GM18867 (cell line): ENCODE data around the gene RMI2.

ENCODE experiments used
- ATAC-seq: cut with Tn5 transposase; IDR thresholded peaks from one replicate; pipeline ENCODE4 v1.9.1; 2021; ENCODE audit warnings: mild to moderate bottlenecking, moderate library complexity; ENCODE audit not compliant: unreplicated experiment

Gene RMI2

GRCh38 chr16:11380836-11381235 lies 35.6 kb downstream of the RMI2 start:
- ATAC-seq: no peak

- ATAC-seq: no peak
These were observed 38.4 kb downstream of the RMI2 start for GRCh38 chr16:11383481-11384183.

GRCh38 chr16:11384184-11384955 lies 39.1 kb downstream of the RMI2 start:
- ATAC-seq: no peak

DNA sequence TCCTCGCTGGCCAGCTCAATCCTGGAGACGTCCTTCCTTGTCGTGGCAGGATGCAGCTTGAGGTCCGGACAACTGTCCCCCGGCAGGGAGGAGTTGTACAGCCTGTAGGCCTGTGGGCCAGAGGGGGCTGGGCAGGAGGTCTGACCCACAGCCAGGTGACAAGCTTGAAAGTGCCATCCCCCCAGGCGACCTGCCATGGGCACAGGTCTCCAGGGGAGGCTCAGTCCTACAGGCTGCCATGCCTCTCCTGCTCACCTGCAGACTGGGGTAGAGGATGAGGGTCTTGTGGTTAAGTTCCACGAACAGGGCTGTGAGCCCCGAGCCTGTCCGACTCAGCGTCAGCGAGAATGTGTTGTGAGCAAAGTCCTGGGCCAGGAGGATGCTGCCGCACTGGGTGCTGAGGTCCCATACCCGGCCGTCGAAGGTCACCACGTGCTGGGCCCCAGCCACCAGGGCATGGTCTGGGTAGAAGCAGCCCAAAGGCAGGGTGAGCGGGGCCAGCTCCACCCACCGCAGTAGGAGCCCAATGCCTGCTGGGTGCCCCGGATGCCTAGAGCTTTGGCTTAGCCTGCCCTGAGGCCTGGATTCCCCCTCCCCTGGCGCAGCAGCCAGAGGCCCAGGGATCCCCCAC lies 39.8 kb downstream of the RMI2 start:
- ATAC-seq: no peak

- no peak for ATAC-seq
These were observed 40.9 kb downstream of the RMI2 start for GRCh38 chr16:11386054-11386680.

DNA sequence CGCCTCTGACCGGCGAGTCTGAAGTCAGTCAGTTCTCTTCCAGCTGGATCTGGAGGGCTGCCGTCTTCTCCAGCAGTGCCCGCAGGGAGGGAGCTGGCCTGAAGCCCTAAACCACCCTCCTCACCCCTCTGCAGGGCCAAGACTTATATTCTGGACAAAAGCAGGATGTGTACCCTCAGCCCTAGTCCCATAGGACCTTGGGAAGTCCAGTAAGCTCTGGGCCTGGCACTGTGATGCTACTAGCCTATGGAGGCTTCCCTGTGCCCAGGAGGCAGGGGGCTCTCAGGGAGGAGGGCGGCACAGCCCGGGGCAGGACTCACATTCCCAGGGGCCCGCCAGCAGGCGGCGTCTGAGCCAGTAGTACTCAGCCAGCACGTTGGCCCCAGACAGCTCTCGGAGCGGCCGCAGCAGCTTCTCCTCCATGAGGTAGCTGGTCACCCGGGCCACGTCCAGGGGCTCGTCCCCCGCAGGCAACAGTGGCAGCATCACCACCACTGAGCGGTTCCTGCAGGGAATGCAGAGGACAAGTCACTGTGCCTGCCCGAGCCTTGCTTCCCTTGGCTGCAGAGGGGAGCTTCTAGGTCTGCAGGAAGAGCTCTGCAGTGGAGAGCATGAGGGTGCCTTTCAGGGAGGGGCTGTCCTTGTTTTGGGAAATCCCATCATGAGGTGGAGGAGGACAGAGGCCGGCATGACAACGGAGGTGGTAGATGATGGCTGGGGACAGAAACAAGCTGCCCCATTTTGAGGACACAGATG lies 41.7 kb downstream of the RMI2 start:
- ATAC-seq: no peak

GRCh38 chr16:11389083-11389482 lies 43.8 kb downstream of the RMI2 start:
- no peak for ATAC-seq

DNA sequence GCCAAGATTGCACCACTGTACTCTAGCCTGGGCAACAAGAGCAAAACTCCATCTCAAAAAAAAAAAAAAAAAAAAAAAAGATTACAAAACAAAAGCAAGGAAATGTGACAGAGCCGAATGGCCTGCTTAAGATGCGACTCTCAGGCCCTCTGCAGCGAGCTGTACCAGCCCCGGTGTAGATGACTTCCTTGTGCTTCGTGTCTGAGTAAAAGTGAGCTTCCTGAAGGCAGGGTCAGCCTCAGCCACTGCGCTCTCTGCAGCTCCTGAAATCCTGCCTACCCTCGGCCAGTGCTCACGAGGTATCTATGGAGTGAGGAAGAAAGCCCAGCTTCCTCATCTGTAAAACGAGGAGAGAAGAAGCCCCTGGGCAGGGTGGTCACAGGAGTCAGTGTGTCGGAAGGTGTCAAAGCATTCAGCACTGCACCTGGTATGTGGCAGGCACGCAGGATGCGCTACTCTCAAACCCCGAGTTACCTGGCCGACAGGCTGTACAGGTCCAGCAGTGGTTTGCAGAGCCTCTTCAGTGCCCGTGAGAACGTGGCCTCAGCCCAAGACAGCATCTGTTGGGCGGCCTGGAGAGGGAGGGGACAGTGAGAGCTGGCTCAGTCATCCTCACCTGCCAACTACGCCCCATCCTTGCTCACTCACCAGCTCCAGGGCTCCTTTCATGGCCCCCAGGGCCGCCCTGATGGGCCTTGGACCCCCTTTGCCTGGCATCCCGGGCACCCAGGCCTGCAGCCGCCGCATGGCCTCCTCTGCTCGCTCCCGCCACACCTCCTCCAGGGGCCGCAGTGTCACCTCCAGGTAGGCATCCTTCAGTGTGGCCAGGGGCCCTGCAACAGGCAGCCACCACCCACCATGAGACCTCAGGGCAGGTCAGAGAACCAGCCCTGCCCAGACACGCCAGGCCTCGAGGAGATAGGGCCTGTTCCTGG lies 44.6 kb downstream of the RMI2 start:
- no peak for ATAC-seq

DNA sequence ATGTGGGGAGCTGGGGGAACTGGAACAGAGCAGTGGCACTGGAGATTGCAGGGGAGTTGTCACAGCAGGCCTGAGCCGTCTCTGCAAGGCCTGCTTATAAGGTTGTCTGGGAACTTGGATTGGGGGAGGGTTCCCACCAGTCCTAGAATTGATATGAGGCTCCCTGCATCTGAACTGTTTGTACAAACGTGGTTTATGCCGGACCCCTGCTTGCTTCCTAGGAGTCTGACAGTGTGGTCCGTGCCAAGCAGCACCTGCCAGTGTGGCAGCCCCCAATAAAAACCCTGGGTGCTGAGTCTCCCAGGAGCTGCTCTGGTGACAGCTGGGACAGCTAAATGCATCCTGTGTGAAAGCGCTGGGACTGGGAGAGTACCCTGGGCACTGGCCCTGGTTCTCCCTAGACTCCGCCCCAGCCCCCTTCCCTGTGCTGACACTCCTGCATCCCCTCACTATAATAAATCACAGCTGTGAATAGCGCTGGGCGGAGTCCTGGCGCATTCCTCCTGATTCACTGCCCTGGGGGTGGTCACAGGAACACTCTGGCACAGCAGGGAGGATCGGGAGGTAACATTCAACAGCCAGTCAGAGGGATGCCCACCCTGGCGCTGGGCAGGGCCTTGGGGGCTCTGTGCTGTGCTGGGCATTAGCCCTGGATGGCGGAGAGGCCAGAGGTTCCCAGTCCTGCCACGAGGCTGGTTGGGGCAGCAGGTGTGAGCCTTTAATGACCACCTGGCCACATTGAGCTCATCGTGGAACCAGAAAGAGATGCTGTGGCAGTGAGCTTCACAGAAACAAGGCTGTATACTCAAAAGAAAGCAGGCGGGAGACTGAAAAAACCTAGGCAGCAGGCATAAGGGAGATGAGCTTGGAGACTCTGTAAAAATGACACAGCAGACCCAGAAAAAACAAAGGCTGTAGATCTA lies 45.6 kb downstream of the RMI2 start:
- ATAC-seq: no peak

- no peak for ATAC-seq
These were observed 46.3 kb downstream of the RMI2 start for GRCh38 chr16:11391576-11391975.

- no peak for ATAC-seq
These were observed 46.9 kb downstream of the RMI2 start for GRCh38 chr16:11392041-11392581.

- no peak for ATAC-seq
These were observed 48.1 kb downstream of the RMI2 start for GRCh38 chr16:11393366-11393765.

DNA sequence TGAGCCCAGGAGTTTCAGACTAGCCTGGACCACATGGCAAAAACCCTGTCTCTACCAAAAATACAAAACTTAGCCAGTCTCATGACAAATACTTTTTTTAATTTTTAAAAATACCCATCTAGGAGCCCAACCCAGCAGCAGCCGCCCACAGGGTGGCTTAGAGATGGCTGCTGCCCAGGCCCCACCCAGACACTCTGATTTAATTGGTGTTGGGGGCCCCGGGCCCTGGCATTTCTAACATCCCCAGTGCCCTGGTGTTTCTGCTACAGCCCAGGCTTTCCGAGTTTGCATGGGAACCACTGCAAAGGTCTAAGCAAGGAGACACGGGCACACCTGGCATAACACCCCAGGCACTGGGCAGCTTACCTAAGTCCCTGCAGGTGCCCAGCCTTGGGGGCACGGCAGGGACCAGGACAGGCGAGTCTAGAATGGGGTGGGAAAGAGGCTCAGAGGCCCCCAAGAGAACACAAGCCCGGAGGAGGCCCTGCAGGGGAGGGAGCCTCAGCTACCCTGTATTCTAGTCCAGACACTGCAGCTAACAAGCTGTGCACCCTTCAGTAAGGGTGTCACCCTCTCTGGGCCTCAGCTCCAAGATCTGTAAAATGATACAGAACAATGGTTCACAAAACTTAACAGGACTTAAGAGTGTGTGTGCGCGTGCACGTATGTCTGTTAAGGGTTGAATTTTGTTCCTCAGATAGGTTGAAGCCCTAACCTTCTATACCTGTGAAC lies 48.8 kb downstream of the RMI2 start:
- ATAC-seq: no peak

DNA sequence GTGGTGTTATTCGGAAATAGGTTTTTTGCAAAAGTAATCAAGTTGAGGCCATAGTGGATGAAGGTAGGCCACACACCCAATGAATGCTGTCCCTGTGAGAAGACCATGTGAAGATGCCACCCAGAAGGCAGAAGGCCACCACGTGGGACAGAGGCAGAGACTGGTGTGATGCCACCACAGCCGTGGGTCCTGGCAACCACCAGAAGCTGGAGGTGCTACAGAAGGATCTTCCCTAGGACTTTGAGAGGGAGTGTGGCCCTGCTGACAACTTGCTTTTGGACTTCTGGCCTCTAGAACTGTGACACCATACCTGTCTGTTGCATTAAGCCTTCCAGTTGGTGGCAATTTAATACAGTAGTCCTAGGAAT lies 49.3 kb downstream of the RMI2 start:
- no peak for ATAC-seq

- ATAC-seq: no peak
These were observed 50.0 kb downstream of the RMI2 start for GRCh38 chr16:11395008-11395948.

DNA sequence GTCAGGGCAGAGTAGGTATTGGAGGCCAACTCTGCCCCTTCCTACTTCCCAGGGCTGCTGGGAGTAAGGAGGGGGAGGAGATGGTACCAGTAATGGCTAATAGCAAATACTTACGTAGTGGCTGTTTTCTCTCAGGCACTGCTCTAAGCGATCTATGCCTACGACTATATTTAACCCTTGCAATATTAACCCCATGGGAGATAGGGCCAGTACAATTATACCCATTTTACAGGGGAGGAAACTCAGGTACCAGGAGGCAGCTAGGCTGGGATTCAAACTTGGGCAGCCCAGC lies 50.6 kb downstream of the RMI2 start:
- ATAC-seq: no peak
